HT1080 (cell line): Measurements from ENCODE around the gene PSME2. TPM values are rescaled to one million over a fixed set of nuclear protein-coding genes. Genes with fewer than 3 reads are reported as not detected.
A peak's percentile ranks its signal among the peaks of the same experiment; 100 is the strongest.

Experiments used
- DNase-seq: peaks from one replicate; pipeline ENCODE4 v3.0.0-alpha.2; 2015; ENCODE audit warnings: low read depth
- total RNA-seq: library from RNA; depleted of rRNA; stranded (reverse); fragments of >200 nt; shearing (Covaris generic); gene quantifications from 2 replicates; pipeline ENCODE4 v1.2.3, GENCODE V29; 2014

The PSME2 gene
- total RNA-seq, 1 experiment from 2014 or later = 224 TPM

GRCh38 chr14:24136684-24137528 lies 9.5 kb downstream of the PSME2 start:
- no peak for DNase-seq

- peak; percentile 77 for DNase-seq
Measured at GRCh38 chr14:24135834-24136683, 10.4 kb downstream of the PSME2 start, which contains the start of gene PSME1. PSME1 (plus strand) TSS chr14:24136194; CDS start chr14:24136263, 69 bp downstream.

GRCh38 chr14:24135584-24135833 lies 10.9 kb downstream of the PSME2 start:
- DNase-seq = no peak

- no peak for DNase-seq
Measured at GRCh38 chr14:24133735-24134134, 12.7 kb downstream of the PSME2 start.

GRCh38 chr14:24132976-24133375 lies 13.4 kb downstream of the PSME2 start:
- DNase-seq = no peak

- DNase-seq = no peak
Measured at GRCh38 chr14:24132061-24132685, 14.2 kb downstream of the PSME2 start.

- DNase-seq = no peak
Measured at GRCh38 chr14:24131549-24131966, 14.9 kb downstream of the PSME2 start.

GRCh38 chr14:24130717-24131548 lies 15.5 kb downstream of the PSME2 start:
- no peak for DNase-seq

- DNase-seq = no peak
Measured at GRCh38 chr14:24130380-24130716, 16.1 kb downstream of the PSME2 start, which contains the start of gene FITM1. FITM1 (plus strand) TSS chr14:24130659; CDS start chr14:24131564, 905 bp downstream.

- DNase-seq = no peak
Measured at GRCh38 chr14:24129410-24129998, 16.9 kb downstream of the PSME2 start.

- no peak for DNase-seq
Measured at GRCh38 chr14:24127673-24128072, 18.7 kb downstream of the PSME2 start.

- no peak for DNase-seq
Measured at GRCh38 chr14:24126939-24127338, 19.5 kb downstream of the PSME2 start.

GRCh38 chr14:24123424-24124417 lies 22.7 kb downstream of the PSME2 start:
- DNase-seq = no peak

- no peak for DNase-seq
Measured at GRCh38 chr14:24122898-24123297, 23.5 kb downstream of the PSME2 start.

- DNase-seq = no peak
Measured at GRCh38 chr14:24122416-24122815, 24.0 kb downstream of the PSME2 start.

- no peak for DNase-seq
Measured at GRCh38 chr14:24121210-24121609, 25.2 kb downstream of the PSME2 start.

- no peak for DNase-seq
Measured at GRCh38 chr14:24119691-24120090, 26.7 kb downstream of the PSME2 start.

- no peak for DNase-seq
Measured at GRCh38 chr14:24117179-24117578, 29.2 kb downstream of the PSME2 start.

GRCh38 chr14:24116128-24116814 lies 30.1 kb downstream of the PSME2 start:
- no peak for DNase-seq
